SK-N-SH treated with all-trans-retinoic acid at 6 μM for 48 hours (cell line): Measurements from ENCODE around the gene SNW1.

ENCODE experiments used
- OSR1 ChIP-seq: fragments of 250-450 bp; sonication (Bioruptor Pico); IDR thresholded peaks from 2 replicates; pipeline ENCODE4 v1.8.0; 2022; ENCODE audit warnings: moderate library complexity, mild to moderate bottlenecking, inconsistent platforms
- PATZ1 ChIP-seq: fragments of 250-450 bp; sonication (Bioruptor Pico); IDR thresholded peaks from 2 replicates; pipeline ENCODE4 v1.8.0; 2020; ENCODE audit warnings: mild to moderate bottlenecking, moderate library complexity, borderline replicate concordance
- POU6F1 ChIP-seq: fragments of 250-450 bp; sonication (Bioruptor Pico); IDR thresholded peaks from 2 replicates; pipeline ENCODE4 v1.8.0; 2021; ENCODE audit warnings: low read depth, mild to moderate bottlenecking, moderate library complexity, borderline replicate concordance
- RARB ChIP-seq: fragments of 250-450 bp; sonication (Bioruptor Pico); IDR thresholded peaks from 2 replicates; pipeline ENCODE4 v1.8.0; 2021; ENCODE audit warnings: mild to moderate bottlenecking, moderate library complexity
- TOX ChIP-seq: fragments of 250-450 bp; sonication (Bioruptor Pico); IDR thresholded peaks from 2 replicates; pipeline ENCODE4 v1.8.0; 2021; ENCODE audit warnings: mild to moderate bottlenecking, moderate library complexity, borderline replicate concordance
- ZC3H10 ChIP-seq: fragments of 250-450 bp; sonication (Bioruptor Pico); IDR thresholded peaks from 2 replicates; pipeline ENCODE4 v1.5.1; 2021; ENCODE audit warnings: mild to moderate bottlenecking, moderate library complexity

- no peak for TF ChIP-seq PATZ1 (CRISPR knock-in tag)
- no peak for TF ChIP-seq TOX (CRISPR knock-in tag)
- TF ChIP-seq OSR1 = no peak
- TF ChIP-seq ZC3H10 (CRISPR knock-in tag) = no peak
- TF ChIP-seq POU6F1 (CRISPR knock-in tag) = no peak
- TF ChIP-seq RARB (CRISPR knock-in tag) = no peak
Observed at GRCh38 chr14:77681196-77682157, 79.5 kb downstream of the SNW1 start.
